HCT116 (cell line): ENCODE results near the gene ZNRF3. TPM values are rescaled to one million over a fixed set of nuclear protein-coding genes. Genes with fewer than 3 reads are reported as not detected.
A peak's percentile ranks its signal among the peaks of the same experiment; 100 is the strongest.

Experiments used
- ATAC-seq: fragments of 200-7000 bp; cut with Tn5 transposase; 2 replicates; pipeline ENCODE4 v1.9.1; 2020; ENCODE audit warnings: mild to moderate bottlenecking, moderate library complexity
- BruUV-seq: library from RNA; stranded (reverse); fragments of 400-500 nt; replicated peaks from 2 replicates; lab custom pipeline; 2021; lab: Mats Ljungman, UMichigan
- CTCF ChIA-PET: fragments of 300-600 bp; sonication (Branson Sonifier 250); formaldehyde crosslinking; loops from one replicate; lab custom pipeline; 2021; ENCODE audit warnings: antibody characterized with exemption; lab: Charles Lee
- POLR2A ChIA-PET: fragments of 300-600, 350-600 bp; sonication (Branson Sonifier 250); formaldehyde crosslinking; loops from one replicate; lab custom pipeline; 2021; ENCODE audit warnings: antibody characterized with exemption; lab: Charles Lee
- RAD21 ChIA-PET, 2 experiments: fragments of 300-600 bp; sonication (Branson Sonifier 250); formaldehyde crosslinking; loops; one replicate each; lab custom pipeline; 2023; ENCODE audit warnings: low total read pairs in 2 of 2; ENCODE audit not compliant: uncharacterized antibody in 2 of 2, unreplicated experiment in 2 of 2, low non-redundant PET in 1 of 2; lab: Charles Lee
- DNase-seq: peaks from one replicate; pipeline ENCODE4 v3.0.0-alpha.2; 2010; ENCODE audit warnings: low read depth, low spot score
- H2AFZ ChIP-seq: fragments of 200-600 bp; shearing (Covaris generic), sonication (generic); 2 replicates; pipeline ENCODE4 v1.6.1; 2017; ENCODE audit warnings: low read depth, mixed run types, mixed read lengths, antibody characterized with exemption, low read length; ENCODE audit not compliant: poor library complexity, severe bottlenecking
- H3K27ac ChIP-seq: 2 replicates; pipeline ENCODE4 v1.5.1; 2012; ENCODE audit warnings: low read depth, low read length
- H3K27me3 ChIP-seq: fragments of 200-600 bp; sonication (generic); 2 replicates; pipeline ENCODE4 v1.6.1; 2016; ENCODE audit warnings: mixed run types, low read length, mixed read lengths; ENCODE audit not compliant: insufficient read depth
- H3K36me3 ChIP-seq, 2 experiments: fragments of 200-500 bp in 1 of 2; fragments of 200-600 bp in 1 of 2; sonication (Bioruptor generic) in 1 of 2; sonication (generic) in 1 of 2; 2 replicates each; pipeline versions ENCODE4 v1.5.1 to v1.6.1; 2014 to 2016; ENCODE audit warnings: low read length in 2 of 2, inconsistent platforms in 1 of 2, mixed read lengths in 1 of 2, mixed run types in 1 of 2; ENCODE audit not compliant: insufficient read depth in 2 of 2, control insufficient read depth in 1 of 2
- H3K4me1 ChIP-seq, 2 experiments: fragments of 200-600 bp in 1 of 2; sonication (generic) in 1 of 2; 2 replicates each; pipeline versions ENCODE4 v1.5.1 to v1.6.1; 2012 to 2017; ENCODE audit warnings: low read length in 2 of 2, inconsistent platforms in 1 of 2, mild to moderate bottlenecking in 1 of 2, mixed read lengths in 1 of 2, mixed run types in 1 of 2, moderate library complexity in 1 of 2; ENCODE audit not compliant: insufficient read depth in 2 of 2, control insufficient read depth in 1 of 2
- H3K4me2 ChIP-seq: fragments of 200-600 bp; sonication (generic); 2 replicates; pipeline ENCODE4 v1.6.1; 2017; ENCODE audit warnings: mixed run types, low read length, mixed read lengths
- H3K4me3 ChIP-seq, 2 experiments: fragments of 200-600 bp in 1 of 2; sonication (generic) in 1 of 2; replicated peaks in 1 of 2; 2 replicates each; pipeline ENCODE4 v1.5.1; 2011 to 2016; ENCODE audit warnings: low read length in 2 of 2, control low read depth in 1 of 2, low read depth in 1 of 2, mild to moderate bottlenecking in 1 of 2, mixed read lengths in 1 of 2, mixed run types in 1 of 2
- H3K79me2 ChIP-seq: fragments of 200-600 bp; sonication (generic); 2 replicates; pipeline ENCODE4 v1.6.1; 2017; ENCODE audit warnings: mild to moderate bottlenecking, mixed run types, low read length, moderate library complexity, mixed read lengths; ENCODE audit not compliant: insufficient read depth
- H3K9ac ChIP-seq: fragments of 200-600 bp; sonication (generic); 2 replicates; pipeline ENCODE4 v1.6.1; 2016; ENCODE audit warnings: low read length, mixed read lengths
- H3K9me2 ChIP-seq: fragments of 200-600 bp; sonication (generic), shearing (Covaris generic); 2 replicates; pipeline ENCODE4 v1.6.1; 2017; ENCODE audit warnings: mixed run types, mild to moderate bottlenecking, moderate library complexity; ENCODE audit not compliant: insufficient read depth
- H3K9me3 ChIP-seq, 2 experiments: fragments of 200-500 bp in 1 of 2; fragments of 200-600 bp in 1 of 2; sonication (Bioruptor generic) in 1 of 2; sonication (generic) in 1 of 2; 2 replicates each; pipeline ENCODE4 v1.6.1; 2014 to 2017; ENCODE audit warnings: low read length in 2 of 2, mixed read lengths in 2 of 2, inconsistent platforms in 1 of 2, low read depth in 1 of 2, mild to moderate bottlenecking in 1 of 2, mixed run types in 1 of 2, moderate library complexity in 1 of 2; ENCODE audit not compliant: control insufficient read depth in 1 of 2, insufficient read depth in 1 of 2
- H4K20me1 ChIP-seq: fragments of 200-600 bp; sonication (generic), shearing (Covaris generic); 2 replicates; pipeline ENCODE4 v1.6.1; 2017; ENCODE audit warnings: mixed run types, mild to moderate bottlenecking, moderate library complexity; ENCODE audit not compliant: insufficient read depth
- ATF3 ChIP-seq: IDR thresholded peaks from 2 replicates; pipeline ENCODE4 v1.6.1; 2012
- CBX3 ChIP-seq: IDR thresholded peaks from 2 replicates; pipeline ENCODE4 v1.6.1; 2012; ENCODE audit warnings: low read depth
- CTCF ChIP-seq, 3 experiments: fragments of 200-600 bp in 1 of 3; sonication (generic) in 1 of 3; IDR thresholded peaks in 2 of 3; conservative IDR thresholded peaks in 1 of 3; 2 replicates each; pipeline ENCODE4 v1.5.1; 2012 to 2017; ENCODE audit warnings: low read depth in 2 of 3, low read length in 2 of 3, antibody characterized with exemption in 1 of 3, borderline replicate concordance in 1 of 3, control low read depth in 1 of 3, mild to moderate bottlenecking in 1 of 3, mixed read lengths in 1 of 3, mixed run types in 1 of 3, moderate library complexity in 1 of 3; ENCODE audit not compliant: insufficient read depth in 1 of 3
- POLR2AphosphoS5 ChIP-seq: IDR thresholded peaks from 2 replicates; pipeline ENCODE4 v1.6.1; 2011; ENCODE audit warnings: mild to moderate bottlenecking, low read depth, low read length, moderate library complexity
- SIN3A ChIP-seq: IDR thresholded peaks from 2 replicates; pipeline ENCODE4 v1.6.1; 2012; ENCODE audit warnings: low read depth
- SRF ChIP-seq: IDR thresholded peaks from 2 replicates; pipeline ENCODE4 v1.6.1; 2012; ENCODE audit warnings: low read depth
- ZFX ChIP-seq: fragments of 450-650 bp; IDR thresholded peaks from 2 replicates; pipeline ENCODE4 v1.6.1; 2017
- ZNF274 ChIP-seq: fragments of 200-500 bp; sonication (Bioruptor generic); IDR thresholded peaks from 2 replicates; pipeline ENCODE4 v1.6.1; 2014; ENCODE audit warnings: mild to moderate bottlenecking, low read depth, low read length, inconsistent platforms
- intact Hi-C: fragments of 100-400 bp; cut with micrococcal nuclease; formaldehyde crosslinking; loops from 2 replicates; pipeline ENCODE4 v1.10.0; 2022
- total RNA-seq: library from RNA; stranded (reverse); gene quantifications from one replicate; pipeline ENCODE4 v1.2.1, GENCODE V29; 2021; ENCODE audit not compliant: unreplicated experiment

The ZNRF3 gene
- total RNA-seq, 1 experiment from 2014 or later: 12.2 TPM

DNA sequence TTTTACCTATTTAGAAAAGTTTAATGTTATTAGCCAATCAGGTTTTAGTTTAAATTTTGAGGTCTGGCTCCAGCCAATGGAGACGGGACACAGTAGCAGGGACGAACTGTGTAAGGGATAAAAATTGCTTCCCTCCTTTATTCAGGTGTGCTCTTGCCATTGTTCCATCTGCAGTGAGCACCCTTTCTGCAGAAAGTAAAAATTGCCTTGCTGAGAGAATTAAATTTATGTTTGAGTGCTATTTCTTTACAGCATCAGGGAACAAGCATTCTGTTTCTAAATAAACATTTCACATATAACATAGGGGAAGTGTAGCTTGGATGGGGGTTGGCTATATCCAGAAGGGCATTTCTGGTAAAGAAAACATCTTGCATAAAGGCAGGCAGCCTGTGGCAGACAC lies 36.4 kb upstream of the ZNRF3 start:
- POLR2A ChIA-PET: no interaction called here
- no peak overlapping the region for H3K4me2 ChIP-seq
- no peaks in the 10 kb centered on the region; a peak in 1 of 4 replicates for H3K36me3 ChIP-seq
- no peaks in the 10 kb centered on the region for H4K20me1 ChIP-seq
- no TSS peak for BruUV-seq
- CTCF ChIA-PET: no interaction called here
- H3K79me2 ChIP-seq: no peaks in the 10 kb centered on the region
- H3K4me3 ChIP-seq: no peak overlapping the region
- RAD21 ChIA-PET: no interaction called here
- no peaks in the 10 kb centered on the region for H3K4me1 ChIP-seq
- ATAC-seq (no peak), DNase-seq (no peak)
- H3K9me3 ChIP-seq: no peaks in the 10 kb centered on the region
- H3K9ac ChIP-seq: no peak overlapping the region
- TF ChIP-seq CTCF (IDR thresholded peaks at IDR 0.05 in 2 of 3, conservative IDR thresholded peaks at IDR 0.05 in 1 of 3; ENCODE audit: borderline replicate concordance in 1 of 3, insufficient read depth in 1 of 3, low read depth in 2 of 3, low read length in 2 of 3) (no peak), SIN3A (no peak), SRF (no peak), POLR2AphosphoS5 (no peak), ZFX (no peak), CBX3 (peak; percentile 54; the same call in 1 of the 2 replicates), ATF3 (no peak), ZNF274 (no peak)
- no peak overlapping the region for H2AFZ ChIP-seq
- H3K27ac ChIP-seq: no peak overlapping the region
- intact Hi-C loops: no loop called here
- H3K27me3 ChIP-seq: no peaks in the 10 kb centered on the region
- H3K9me2 ChIP-seq: no peaks in the 10 kb centered on the region
